Measurements from ENCODE around the gene LSM4.

Gene LSM4

DNA sequence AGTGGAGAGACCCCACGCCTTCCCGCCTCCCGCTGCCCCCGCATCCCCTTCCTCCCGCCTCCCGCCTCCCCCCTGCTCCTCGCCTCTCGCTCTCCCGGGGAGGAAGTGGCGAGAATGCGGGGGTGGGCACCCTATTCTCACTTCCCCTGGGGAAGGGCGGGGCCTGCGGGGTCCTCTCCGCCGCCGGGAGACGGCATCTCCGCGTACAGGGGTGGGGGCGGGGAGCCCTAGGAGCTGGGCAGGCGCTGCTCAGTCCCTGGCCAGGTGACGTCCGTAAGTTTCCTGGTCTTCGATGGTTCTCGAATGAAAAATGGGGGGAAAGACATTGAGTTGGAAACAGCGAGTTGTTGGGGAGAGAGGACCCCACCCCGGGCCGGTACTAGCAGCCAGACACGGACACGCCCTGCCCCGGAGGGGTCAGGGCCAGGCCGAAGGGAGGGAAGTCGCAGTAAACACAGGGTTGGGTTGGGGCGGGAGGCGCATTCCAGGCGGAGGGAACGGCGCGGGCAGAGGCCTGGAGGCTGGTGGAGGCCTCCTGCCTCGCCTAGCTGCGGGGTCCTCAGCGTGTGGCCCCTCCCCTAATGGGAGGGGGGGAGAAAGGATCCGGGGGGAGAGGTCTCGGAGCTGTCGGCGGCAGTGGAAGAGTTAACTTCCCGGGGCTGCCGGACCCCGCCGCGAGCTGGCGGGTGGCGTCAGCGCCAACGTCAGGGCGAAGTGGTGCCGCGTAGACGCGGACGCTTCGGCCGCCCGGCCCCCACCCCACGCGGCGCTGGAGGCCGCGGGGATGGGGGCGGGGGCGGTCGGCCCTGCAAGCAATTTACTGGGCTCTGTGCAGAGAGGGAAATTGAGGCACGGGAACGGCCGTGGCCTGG is 31.1 kb downstream of the LSM4 start:
- DNase-seq: peak; percentile 79 to 86

DNA sequence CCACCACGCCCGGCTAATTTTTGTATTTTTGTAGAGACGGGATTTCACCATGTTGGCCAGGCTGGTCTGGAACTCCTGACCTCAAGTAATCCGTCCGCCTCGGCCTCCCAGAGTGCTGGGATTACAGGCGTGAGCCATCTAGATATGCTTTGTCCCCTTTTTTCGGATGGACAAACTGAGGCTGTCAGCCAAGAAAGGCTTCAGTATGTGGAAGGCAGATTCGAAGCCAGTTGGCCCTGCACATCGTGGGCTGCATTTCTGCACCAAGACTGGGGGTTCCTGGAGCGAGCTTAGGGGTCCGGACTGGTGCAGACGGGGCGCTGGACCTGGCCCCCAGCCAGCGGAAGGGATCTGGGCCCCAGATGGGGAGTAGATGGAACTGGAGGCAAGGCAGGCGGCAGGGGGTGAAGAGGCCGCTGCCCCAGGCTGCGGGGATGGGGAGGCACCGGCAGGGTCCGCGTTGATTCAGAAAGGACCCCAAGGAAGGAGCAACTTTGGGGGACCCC is 31.8 kb downstream of the LSM4 start:
- DNase-seq: no peak

DNA sequence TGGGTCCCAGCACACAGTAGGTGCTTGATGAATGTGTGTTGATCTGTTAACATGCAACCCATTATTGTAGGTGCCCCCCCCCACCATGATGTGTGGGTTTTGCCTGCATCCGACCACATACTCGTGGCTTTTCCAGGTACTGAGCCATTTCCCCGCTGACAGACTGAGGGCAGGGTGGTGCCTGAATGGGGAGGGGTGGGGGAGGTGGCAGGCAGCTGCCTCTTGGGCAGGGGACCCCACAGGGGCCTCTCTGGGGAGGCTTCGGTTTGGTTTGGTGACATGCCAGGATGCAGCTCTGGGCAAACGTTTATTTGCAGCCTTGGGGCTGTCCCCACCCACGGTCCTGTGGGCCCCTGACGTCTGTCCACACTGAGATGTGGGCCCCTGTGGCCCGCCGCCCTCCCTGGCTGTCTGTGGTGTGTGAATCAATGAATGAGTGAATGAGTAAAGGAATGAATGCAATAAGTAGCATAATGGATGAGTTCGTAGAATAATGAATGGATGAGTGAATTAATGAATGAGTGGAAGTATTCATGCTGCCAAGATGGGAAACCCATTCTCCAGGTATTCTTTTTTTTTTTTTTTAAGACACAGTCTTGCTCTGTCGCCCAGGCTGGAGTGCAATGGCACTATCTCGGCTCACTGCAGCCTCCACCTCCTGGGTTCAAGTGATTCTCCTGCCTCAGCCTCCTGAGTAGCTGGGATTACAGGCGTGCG is 32.4 kb downstream of the LSM4 start:
- peak; percentile 16 to 19 for DNase-seq

DNA sequence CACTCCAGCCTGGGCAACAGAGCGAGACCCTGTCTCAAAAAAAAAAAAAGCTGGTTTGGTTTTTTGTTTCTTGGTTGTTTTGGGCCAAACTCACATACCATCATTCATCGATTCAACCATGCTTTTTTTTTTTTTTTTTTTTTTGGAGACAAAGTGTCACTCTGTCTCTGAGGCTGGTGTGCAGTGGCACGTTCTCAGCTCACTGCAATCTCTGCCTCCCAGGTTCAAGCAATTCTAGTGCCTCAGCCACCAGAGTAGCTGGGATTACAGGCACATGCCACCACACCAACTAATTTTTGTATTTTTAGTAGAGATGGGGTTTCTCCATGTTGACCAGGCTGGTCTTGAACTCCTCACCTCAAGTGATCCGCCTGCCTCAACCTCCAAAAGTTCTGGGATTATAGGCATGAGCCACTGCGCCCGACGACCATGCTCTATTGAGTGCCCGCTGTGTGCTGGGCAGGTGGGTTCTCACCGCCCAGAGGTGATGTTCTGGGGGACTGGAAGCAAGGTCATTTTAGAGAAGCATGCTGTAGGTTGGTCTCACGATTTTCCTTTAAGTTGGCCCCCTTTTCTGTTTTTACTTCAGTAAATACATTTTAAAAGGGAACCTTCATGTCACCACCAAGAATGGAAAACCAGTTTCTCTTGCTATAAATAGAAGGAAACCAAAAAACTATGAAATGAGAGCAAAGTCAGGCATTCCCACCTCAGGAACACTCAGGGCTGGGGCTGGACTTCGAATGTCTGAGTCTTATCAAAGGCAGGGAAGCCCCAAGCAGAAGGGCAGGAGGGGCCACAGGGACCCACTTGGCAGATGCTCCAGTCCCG is 33.2 kb downstream of the LSM4 start:
- DNase-seq: peak in 1 of 2 experiments; percentile 23

DNA sequence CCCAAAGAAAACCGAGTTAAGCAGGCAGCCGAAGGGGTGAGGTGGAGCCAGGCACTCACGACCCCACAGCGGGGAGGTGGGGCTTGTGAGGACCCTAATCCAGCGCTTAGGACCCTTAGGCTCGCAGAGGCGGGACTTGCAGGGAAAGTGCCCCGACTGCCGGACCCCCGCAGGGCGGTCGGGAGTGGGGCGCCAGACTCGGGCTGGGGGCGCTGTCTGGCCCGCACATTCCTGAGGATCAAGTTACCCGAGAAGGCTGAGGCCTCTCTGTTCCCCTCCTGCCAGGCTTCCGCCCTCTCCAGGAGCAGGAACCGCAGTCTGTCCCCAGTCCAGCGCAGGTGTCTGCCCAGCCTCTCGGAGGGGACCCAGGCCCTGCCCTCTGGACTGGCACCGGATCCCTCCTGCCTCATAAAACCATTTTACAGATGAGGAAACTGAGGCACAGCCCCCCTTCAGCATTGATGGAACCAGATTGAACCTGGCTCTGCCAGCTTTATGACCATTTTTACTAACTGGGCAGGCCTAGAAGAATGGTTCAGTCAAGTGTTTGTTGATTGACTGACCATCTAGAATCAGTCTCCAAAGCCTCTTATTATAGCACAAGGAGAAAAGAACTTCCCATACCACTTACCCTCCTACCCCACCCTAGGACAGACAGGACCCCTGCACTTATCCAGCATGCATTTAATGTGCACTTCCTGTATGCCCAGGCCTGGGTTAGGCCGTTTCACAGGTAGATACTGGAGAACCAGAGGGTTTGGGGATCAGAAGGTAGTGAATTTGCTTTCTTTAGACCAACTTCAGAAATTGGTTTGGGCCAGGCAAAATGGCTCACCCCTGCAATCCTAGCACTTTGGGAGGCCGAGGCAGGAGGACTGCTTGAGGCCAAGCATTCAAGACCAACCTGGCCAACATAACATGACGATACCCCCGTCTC is 34.8 kb downstream of the LSM4 start:
- no peak for DNase-seq

DNA sequence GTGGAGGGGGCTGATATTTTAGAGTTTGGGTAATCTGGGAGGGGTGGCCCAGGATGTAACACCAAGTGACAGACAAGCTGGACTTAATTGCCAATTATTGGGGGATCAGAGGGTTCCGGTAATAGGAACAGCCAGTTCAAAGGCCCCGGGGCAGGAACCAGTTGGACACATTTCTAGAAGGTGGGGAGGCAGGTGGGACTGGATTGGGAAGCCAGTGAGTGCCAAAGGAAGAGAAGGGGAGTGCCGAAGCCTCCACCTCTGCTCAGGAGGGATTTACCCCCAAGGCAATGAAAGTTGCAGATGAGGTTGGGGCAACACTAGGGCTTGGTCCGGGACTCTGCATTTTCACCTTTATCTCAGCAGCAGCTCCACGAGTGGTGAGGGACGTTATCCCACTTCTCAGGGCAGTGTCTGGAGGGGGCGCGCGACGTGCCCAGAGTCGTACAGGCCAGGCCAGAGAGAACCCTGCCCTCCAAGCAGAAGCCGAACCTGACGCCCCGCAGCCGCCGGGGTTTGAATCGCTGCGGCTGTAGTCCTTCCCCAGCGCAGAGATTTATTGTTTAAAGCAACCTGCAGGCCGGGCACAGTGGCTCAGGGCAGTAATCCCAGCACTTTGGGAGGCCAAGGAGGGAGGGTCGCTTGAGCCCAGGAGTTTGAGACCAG is 35.8 kb downstream of the LSM4 start:
- DNase-seq: no peak

DNA sequence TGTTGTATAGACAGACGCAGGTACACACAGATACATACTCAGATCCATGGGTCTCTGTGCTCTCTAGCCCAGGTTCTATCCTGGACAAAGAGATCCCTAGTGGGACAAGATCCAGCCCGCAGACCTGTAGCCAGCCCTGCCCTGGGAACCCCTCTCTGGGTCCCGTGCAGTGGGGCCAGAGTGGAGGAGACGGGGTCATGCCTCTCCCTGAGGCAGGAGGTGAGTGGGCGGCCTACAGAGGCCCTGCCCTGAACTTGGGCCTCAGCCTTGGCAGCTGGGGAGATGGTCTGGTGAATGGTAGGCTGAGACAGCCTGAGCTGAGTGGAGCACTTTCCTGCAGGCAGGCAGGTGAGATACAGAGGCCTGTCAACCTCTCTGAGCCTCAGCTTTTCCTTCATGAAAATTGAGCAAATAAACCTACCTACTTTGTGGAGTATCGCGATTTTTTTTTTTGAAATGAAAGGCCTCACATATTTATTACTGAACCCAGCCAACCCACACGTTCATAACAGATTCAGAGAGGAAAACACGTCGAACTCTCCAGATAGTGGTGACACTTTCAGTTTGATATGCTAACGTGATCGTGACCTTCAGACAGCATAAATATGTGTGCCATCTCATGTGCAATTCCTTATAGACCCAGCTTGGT is 38.0 kb downstream of the LSM4 start:
- no peak for DNase-seq

DNA sequence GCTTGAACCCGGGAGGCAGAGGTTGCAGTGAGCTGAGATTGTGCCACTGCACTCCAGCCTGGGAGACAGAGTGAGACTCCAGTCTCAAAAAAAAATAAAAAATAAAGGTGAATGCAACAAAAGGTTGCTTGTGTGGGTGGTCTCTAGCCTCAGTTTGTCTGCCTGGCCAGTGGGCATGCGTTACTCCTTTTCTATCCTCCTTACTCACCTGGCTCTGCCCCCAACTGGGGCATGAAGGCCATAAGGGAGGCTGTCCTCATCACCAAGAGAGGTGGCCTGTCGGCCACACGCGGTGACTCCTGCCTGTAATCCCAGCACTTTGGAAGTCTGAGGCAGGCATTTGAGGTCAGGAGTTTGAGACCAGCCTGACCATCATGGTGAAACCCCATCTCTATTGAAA is 39.5 kb downstream of the LSM4 start:
- no peak for DNase-seq

DNA sequence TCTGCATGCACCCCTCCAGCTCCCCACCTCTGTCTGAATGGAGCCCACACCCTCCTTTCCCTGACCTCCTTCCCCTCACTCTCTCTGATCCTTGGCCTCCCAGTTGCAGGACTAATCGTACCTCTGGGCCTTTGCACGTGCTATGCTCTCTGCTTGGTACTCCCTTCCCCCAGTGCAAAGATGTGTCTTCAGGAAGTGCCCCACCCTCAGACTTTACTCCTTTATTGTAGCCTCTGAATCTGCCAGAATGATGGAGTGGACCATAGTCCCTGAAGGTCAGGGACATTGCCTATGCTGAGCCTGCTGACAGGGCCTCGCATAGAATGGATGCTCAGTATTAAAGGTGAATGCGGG is 40.1 kb downstream of the LSM4 start:
- no peak for DNase-seq

DNA sequence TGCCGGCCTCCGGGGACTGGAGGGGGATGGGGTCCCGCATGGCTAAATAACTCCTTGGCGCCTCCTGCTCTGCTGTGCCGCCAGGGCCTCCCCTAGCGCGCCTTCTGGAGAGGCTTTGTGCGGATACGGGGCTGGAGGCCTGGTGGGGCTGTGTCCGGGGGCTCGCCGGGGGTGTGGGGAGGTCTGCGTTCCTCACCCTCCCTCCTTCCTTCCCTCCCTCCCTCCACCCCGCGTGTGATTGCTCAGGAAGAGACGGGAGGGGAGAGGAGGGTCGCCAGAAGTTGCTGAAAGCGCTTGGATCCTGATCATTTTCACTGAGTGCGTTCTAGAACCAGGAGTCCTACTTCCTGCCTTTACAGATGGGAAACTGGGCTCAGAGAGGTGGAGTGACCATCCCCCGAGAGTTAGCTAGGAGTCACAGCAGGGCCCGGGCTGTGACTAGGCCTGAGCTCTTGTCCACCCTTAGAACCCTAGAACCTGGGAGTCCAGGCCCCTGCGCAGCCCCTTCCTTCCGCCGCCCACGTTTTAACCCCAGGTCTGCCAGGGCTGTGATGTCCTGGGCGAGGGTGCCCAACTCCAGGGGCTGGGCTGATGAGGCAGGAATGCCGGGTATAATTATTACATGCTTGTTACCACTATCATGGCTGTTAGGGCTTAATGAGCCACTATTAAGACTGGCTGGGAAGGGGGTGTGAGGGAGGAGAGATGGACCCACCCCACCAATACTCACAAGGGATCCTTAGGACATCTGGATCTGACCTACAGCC is 40.7 kb downstream of the LSM4 start:
- DNase-seq: peak in 1 of 2 experiments; percentile 93

DNA sequence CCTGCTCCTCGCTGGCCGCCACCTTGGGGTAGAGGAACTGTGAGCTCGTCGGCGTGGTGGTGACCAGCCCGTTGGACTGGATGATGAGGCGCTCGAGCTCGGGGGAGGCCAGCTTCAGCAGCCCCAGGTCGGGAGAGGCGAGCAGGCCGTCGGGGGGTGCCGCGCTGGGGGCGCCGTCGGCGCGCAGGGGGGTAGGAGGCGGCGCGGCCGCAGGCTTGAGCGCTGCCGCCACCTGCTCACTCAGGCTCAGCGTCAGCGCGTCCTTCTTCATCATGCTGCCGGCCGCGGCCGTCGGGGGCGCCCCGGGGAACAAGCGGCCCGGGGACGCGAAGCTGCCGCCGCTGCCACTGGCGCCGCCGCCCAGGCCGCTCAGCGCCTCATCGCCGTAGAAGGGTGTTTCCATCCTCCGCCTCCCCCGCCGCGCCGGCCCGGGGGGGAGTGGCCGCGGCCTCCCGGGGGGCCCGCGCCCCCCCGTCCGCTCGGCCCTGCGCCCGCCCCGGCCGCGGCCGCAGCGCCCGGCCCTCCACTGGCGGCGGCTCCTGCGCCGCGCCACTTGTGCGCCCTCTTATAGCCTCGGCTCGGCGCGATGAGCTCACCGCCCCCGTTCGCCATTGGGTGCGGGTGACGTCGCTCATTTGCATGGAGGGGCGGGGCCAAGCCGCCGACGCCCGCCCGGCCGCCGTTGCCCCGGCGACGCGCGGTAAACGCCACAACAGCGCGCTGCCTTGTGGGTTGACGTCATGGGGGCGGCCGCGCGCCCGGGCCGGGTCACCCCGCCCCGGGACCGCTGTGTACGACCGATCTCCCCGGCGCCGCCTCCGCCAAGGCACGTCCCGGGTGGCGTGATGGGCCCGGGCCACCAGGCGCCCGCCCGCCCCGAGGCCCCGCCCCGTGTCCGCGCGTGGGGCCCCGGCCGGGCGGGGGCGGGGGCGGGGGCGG is 41.5 kb downstream of the LSM4 start, which contains the start of gene JUND:
Gene JUND, minus strand, starts transcription at position 541 of the 939 bp plus-strand sequence. Its CDS starts 138 bp downstream, at position 403.
- peak; percentile 93 to 94 for DNase-seq

DNA sequence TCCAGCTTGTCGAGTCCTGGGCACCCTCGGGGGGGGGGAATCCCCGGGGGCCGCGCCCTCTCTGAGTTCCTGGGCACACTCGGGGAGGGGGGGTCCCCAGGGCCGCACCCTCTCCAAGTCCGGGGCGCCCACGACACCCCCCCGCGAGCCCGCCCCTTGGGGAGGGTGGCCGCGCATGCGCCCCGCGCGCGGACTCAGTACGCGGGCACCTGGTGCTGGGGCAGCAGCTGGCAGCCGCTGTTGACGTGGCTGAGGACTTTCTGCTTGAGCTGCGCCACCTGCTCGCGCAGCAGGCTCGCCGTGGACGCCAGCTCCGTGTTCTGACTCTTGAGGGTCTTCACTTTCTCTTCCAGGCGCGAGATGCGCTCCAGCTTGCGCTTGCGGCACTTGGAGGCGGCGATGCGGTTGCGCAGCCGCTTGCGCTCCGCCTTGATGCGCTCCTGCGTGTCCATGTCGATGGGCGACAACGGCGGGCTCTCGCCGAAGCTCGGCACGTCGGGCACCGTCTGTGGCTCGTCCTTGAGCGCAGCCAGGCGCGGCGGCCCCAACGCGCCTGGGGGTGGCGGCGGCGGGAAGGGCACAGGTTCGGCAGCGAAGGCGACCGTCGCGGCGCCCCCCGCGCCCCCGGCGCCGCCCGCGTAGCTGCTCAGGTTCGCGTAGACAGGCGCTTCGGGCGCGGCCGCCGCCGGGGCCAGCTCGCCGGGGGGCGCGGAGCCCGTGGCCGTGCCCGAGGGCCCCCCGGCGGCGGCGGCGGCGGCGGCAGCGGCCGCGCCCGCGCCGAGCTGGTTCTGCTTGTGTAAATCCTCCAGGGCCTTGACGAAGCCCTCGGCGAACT is 42.4 kb downstream of the LSM4 start:
- peak; percentile 33 to 34 for DNase-seq

DNA sequence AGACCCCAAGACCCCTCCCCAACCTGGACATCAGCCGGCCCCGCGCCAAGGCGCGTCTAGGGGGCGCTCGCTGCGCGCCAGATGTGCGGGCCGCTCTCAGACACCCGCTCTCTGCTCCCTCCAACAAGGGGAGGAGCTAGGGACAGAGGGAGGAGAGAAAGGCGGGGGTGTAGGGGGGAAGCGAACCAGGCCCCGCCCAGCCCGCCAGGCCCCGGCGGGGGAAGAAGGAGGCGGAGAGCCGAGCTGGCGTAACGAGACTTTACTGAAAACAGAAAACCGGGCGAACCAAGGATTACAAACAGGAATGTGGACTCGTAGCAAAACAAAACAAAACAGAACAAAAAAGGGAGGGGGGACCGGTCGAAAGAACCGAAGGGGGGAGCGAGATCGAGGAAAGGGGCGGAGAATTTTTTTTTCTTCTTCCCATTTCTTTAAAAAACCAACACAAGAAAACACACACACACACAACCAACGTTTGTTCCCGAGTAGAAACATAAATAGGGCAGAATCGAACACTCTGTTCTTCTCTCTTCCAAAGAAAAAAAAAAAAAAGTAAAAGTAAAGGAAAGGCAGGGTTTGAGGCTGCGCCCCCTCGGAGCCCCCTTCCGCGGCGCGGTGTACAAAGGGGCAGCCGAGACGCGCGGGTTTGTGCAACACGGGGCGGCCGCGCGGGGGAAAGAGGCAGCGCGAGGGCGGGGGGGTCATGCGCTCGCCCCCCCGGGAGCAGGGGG is 43.2 kb downstream of the LSM4 start:
- DNase-seq: peak; percentile 90 to 93

DNA sequence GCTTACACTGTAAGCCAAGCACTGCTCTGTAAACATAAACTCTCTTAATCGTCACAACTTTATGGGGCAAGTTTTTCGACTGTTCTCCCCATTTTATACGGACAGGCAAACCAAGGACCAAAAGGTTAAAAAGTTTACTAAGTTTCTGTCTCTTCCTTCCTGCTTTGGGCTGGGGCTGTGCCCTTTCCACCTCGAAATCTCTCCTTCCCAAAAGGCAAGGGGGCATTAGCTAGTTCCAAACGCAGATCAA is 43.7 kb downstream of the LSM4 start:
- no peak for DNase-seq

DNA sequence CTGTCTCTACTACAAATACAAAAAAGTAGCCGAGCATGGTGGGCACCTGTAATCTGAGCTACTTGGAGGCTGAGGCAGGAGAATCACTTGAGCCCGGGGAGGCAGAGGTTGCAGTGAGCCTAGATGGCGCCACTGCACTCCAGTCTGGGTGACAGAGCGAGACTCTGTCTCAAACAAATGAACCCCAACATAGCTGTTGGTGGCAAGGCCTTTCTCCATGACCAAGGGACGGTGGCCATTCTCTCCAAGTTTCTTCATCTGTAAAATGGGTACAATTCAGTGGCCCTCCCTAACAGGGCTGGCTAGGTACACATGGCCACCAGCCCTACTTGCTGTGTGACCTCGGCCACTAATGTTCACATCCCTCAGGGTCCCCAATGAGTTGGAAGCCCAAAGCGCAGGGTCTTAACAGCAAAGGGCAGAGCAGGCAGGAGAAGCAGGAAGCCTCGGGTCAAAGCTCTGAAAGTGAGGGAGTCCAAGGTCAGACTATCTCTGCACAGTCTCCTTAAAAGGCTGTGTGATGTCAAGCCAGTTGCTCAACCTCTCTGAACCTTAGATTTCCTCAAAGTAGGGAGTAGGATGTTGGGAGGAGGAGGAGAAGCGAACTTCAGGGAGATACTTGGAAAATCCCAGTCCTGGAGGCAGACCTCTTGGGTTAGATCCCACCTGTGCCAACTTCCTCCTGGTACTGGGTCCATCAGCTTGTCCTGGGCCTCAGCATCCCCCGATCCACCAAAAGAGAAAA is 44.2 kb downstream of the LSM4 start:
- peak in 1 of 2 experiments; percentile 8 for DNase-seq

DNA sequence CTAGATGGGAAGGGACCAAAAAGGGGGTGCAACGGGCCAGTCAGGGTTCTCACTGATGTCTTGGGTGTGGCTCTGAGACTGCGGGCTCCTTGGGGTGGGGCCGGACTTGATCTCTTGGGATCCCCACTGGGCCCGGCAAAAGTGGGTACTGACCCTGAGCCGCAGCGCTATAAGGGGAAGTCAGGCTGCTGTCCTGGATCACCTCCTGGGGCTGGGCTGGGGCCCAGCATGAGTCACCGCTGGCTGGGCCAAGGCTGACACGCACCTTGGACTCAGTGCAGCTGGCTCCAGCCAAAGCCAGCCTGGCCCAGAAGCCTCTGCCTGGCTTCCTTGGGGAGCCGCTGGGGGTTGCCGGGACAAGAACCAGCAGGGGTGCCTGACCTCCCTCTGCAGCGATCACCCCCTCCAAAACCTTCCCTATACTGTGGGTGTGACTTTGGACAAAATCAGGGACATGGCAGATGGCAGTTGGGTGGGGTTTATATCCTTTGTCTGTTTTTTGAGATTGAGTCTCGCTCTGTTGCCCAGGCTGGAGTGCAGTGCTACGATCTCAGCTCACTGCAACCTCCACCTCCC is 48.0 kb downstream of the LSM4 start:
- DNase-seq: no peak
